SKM-1 treated with dmso at 0.1 percent for 144 hours (cell line): Measurements from ENCODE around the gene IL17C.
A peak's percentile ranks its signal among the peaks of the same experiment; 100 is the strongest.

Experiments used
- DNase-seq: peaks from one replicate; lab custom pipeline; 2025; ENCODE audit not compliant: unreplicated experiment; lab: John Stamatoyannopoulos, UW

The IL17C gene

GRCh38 chr16:88627531-88628411 lies 10.6 kb upstream of the IL17C start:
- no peak for DNase-seq

GRCh38 chr16:88628512-88628974 lies 9.8 kb upstream of the IL17C start:
- DNase-seq, result peak; percentile 34

- no peak for DNase-seq
Measured at GRCh38 chr16:88629835-88630234, 8.5 kb upstream of the IL17C start.

- DNase-seq, result no peak
Measured at GRCh38 chr16:88630433-88630832, 7.9 kb upstream of the IL17C start.

- DNase-seq, result no peak
Measured at GRCh38 chr16:88630941-88631340, 7.4 kb upstream of the IL17C start.

GRCh38 chr16:88631384-88631783 lies 7.0 kb upstream of the IL17C start:
- DNase-seq, result no peak

GRCh38 chr16:88631920-88632586 lies 6.3 kb upstream of the IL17C start:
- no peak for DNase-seq

- no peak for DNase-seq
Measured at GRCh38 chr16:88632587-88632930, 5.8 kb upstream of the IL17C start.

GRCh38 chr16:88633684-88634140 lies 4.7 kb upstream of the IL17C start:
- DNase-seq, result peak; percentile 25

- peak; percentile 15 for DNase-seq
Measured at GRCh38 chr16:88634141-88634993, 4.0 kb upstream of the IL17C start.

GRCh38 chr16:88634994-88635670 lies 3.2 kb upstream of the IL17C start:
- DNase-seq, result no peak

- no peak for DNase-seq
Measured at GRCh38 chr16:88635671-88636319, 2.6 kb upstream of the IL17C start.

GRCh38 chr16:88636488-88637265 lies 1.7 kb upstream of the IL17C start:
- DNase-seq, result no peak

GRCh38 chr16:88639231-88640038 lies 1.1 kb downstream of the IL17C start:
- DNase-seq, result no peak

GRCh38 chr16:88640039-88640495 lies 1.7 kb downstream of the IL17C start:
- DNase-seq, result no peak

GRCh38 chr16:88640498-88641247 lies 2.3 kb downstream of the IL17C start:
- no peak for DNase-seq

- no peak for DNase-seq
Measured at GRCh38 chr16:88642881-88643643, 4.7 kb downstream of the IL17C start.
